GM19099 (cell line): Measurements from ENCODE around the gene DAZAP1.

Experiments used
- POLR2A ChIP-seq: IDR thresholded peaks from 3 replicates; pipeline ENCODE4 v1.6.1; 2011; ENCODE audit warnings: low read depth; ENCODE audit not compliant: insufficient read length; ENCODE audit errors: extremely low read depth

Gene DAZAP1

DNA sequence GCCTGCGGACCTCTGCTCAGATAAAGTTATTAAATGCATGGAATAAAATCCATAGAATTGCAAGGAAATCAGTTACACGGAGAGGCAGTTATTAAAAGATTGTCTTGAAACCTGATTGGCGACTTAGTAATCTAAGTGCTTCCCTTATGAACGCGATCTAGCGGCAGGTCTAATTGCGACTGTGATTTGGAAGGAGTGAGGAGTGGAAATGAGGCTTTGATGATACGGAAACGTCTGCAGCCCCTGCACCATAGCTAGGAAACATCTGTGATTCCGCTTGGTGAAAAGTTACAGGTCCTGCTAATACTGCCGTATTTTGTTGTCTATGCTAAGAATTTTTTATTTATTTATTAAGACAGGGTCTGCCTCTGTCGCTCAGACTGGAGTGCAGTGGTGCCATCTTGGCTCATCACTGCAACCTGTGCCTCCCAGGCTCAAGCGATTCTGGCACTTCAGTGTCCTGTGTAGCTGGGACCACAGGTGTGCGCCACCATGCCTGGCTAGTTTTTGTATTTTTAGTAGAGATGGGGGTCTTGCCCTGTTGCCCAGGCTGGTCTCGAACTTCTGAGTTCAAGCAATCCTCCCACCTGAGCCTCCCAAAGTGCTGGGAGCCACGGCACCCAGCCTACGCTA, 22.8 kb upstream of the DAZAP1 start:
- no peak for TF ChIP-seq POLR2A

DNA sequence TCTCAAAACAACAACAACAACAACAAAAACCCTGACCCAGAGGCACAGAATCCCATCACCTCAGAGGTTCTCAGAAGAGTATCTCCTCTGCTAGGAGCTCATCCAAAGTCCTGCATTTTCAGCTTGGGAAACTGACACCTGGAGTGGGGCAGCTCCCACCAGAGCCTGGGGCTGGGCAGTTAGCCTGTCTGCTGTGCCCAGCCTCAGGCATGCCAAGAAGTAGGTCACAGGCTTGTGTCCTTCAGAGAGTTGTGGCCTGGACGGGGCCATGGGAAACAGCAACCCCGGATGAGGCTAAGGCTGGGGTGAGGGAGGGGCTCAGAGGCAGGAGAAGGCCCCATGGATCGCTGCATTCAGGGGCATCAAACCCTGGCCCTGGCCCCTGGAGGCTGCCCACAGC, 21.6 kb upstream of the DAZAP1 start:
- TF ChIP-seq POLR2A, result no peak

DNA sequence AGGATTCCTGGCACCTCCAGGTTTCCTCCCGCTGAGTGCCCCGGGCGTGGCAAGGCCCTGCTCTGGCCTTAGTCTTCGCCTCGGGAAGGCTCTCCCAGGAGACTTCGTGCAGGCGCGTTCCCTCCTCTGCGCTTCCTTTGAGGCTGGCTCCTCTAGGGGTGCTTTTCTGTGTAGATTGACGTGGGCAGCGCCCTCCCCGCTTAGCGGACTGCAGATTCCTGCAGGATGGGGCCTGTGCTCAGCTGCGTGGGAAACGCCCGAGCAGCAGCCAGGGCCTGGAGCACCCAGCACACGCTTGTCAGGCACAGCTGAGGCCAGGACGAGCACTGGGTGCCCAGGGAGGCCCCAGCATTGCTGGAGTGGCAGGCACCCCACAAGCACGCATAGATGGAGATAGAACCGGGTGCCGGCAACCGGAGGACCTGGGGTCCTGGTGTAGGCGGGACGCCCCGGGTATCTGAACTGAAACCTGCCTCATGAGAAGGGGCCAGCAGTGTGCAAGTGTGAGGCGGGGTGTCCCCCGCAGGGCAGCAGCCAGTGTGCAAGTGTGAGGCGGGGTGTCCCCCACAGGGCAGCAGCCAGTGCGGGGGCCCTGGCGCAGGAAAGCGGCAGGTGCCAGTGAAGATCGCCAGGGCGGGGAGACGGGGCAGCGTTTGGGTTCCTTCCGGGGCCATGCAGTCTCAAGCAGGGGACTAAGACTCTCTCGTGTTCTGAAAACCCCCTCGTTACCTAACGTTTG, 20.3 kb upstream of the DAZAP1 start:
- no peak for TF ChIP-seq POLR2A

DNA sequence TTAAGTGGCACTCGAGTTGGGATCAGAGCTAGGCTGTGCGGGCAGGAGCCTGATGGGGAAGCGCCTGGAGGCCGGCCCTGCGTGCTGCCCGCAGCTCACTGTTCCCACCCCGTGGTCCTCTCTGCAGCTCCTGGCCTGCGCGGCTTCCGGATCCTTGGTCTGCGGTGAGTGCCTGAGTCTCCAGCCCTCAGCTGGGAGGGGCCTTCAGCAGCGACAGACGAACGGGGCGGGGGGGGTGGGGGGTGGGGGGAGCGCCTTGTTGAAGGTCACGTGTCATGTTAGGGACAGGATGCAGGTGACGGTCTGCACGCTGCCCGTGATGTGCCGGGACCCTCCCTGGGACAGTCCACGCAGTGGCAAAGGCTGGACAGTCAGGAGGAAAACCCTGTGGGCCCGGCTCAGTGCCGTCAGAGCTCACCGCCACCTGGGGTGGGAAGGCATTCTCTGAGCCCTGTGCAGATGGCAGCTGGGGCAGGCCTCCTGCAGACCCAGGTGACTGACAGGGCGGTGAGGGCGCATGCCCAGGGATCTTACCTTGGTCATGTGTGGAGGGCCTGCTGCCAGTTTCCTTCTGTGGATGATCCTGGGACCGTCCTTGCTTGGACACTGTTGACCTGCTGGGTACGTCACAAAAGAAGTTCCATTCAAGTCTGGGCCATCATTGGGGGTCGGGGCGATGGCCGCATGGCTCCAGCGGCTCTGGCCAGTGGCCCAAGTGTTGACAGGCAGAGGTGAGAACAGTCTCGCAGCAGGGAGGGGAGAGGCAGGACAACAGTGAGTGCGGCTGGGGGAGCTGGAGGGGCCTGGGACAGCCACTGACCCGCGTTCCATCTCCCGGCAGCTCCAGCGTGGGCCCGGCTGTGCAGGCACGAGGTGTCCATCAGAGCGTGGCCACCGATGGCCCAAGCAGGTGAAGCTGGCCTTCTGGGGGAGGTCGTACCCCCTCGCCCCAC, 19.4 kb upstream of the DAZAP1 start:
- no peak for TF ChIP-seq POLR2A

DNA sequence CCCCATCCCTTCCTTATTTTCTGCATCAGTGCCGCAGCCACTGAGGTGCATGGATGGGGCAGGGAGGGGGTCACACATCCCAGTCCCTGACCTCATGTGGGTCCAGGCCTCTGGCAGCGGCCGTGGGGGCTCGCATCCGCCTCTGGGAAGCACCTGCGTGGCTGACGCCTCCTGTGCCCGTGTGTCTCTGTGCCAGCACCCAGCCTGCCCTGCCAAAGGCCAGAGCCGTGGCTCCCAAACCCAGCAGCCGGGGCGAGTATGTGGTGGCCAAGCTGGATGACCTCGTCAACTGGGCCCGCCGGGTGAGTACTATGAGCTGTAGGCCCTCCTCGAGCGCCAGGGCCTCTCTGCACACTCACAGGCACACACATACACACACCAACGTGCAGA, 18.8 kb upstream of the DAZAP1 start:
- no peak for TF ChIP-seq POLR2A

DNA sequence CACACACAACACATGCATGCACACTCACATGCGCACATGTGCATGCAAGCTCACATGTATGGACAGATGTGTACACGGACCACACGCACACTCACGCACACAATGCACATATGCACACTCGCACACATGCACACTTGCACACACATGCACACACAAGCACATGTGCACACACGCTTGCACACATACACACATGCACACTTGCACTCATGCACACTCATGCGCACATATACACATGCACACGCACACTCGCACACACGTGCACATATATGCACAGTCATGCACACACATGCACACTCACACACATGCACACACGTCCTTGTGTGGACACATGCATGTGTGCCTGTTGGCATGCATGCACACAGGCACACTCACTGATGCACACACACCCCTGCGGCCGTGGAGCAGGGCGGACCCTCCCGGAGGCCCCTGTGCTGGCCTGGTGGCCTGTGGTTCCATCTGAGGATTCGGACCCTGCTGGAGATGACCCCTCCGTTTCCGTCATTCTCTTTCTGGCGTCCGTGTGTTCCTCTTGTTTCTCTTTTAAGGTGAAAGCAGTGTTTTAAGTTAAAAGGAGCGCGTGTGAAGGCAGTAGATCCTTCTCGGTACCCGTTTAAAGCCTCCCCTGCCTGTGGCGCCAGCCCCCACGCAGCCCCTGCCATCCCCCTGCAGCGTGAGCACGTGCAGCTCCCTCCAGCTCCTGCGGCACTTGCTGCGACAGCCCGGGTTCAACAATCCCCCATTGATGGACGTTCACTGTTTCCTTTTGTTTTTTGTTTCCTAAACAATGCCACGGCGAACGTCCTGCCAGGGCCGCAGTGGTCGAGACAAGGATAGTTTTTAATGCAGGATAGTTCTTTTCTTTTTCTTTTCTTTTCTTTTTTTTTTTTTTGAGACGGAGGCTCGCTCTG, 18.1 kb upstream of the DAZAP1 start:
- no peak for TF ChIP-seq POLR2A

DNA sequence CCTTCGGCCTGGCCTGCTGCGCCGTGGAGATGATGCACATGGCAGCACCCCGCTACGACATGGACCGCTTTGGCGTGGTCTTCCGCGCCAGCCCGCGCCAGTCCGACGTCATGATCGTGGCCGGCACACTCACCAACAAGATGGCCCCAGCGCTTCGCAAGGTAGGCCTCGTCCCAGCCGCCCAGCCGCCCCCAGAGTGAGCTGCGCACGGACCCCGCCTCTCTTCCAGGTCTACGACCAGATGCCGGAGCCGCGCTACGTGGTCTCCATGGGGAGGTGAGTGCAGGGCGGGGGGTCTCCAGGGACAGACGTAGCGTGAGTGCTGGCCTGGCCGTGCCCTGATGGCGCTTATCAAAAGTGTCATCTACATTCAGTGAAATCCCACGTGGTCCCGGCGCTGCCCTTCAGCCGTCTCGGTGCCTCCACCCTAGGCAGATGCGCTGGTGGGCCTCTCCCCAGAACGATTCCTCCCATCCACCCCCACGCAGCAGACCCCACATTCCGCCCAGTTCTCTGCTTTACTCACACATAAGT, 16.4 kb upstream of the DAZAP1 start:
- TF ChIP-seq POLR2A, result no peak

DNA sequence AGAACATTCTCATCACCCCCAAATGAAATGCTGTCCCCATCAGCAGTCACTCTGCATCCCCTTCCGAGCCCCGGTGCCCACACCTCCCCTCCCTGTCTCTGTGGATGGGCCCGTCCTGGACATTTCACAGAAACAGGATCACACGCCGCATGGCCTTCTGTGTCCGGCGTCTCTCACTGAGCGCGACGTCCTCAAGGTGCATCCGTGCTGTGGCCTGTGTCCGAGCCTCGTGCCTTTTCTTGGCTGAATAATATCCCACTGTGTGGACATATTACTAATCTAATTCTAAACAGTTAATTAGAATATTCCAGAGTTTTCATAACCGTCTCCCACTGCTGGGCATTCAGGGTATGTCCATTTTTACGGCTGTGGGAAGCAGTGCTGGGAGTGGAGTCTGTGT, 15.0 kb upstream of the DAZAP1 start:
- TF ChIP-seq POLR2A, result no peak

DNA sequence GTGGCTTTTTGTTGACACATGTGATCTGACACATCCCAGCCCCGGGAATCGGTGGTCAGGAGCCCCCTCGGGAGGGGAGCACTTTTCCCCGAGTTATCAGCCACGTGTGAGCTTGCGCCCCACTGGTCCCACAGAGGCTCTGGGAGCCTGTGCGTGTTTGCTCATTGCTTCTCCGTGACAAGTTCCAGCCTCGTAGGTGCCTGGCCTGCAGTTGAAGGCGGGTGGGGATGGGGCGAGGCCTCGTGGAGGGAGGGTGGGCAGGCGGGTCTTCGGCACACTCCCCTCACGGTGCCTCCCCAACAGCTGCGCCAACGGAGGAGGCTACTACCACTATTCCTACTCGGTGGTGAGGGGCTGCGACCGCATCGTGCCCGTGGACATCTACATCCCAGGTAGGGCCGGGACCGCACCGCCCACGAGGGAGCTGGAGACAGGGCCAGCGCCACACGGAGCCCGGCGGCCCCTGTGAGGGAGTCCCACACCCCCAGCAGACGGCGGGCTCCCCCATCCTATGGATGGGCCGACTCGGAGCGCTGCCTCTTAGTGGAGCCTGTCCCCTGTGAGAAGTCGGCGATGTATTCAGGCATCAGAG, 14.4 kb upstream of the DAZAP1 start:
- no peak for TF ChIP-seq POLR2A

DNA sequence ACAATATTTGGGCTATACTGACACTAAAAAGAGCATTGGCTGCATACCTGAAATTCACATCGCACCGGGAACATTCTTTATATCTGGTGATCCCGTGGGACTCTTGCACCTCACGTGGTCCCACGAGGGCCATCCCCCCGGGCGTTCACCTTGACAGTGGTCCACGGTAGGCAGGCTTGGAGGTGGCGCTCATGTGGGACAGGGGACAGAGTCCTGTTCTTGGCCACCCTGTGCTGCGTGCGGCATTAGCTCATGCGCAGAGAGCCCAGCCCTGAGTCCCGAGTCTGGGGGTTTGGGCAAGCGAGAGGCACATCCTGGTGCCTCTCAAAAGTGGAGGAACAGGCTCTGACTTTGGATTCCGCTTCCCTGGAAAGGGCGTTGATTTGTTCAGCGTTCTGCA, 13.5 kb upstream of the DAZAP1 start:
- TF ChIP-seq POLR2A, result no peak

DNA sequence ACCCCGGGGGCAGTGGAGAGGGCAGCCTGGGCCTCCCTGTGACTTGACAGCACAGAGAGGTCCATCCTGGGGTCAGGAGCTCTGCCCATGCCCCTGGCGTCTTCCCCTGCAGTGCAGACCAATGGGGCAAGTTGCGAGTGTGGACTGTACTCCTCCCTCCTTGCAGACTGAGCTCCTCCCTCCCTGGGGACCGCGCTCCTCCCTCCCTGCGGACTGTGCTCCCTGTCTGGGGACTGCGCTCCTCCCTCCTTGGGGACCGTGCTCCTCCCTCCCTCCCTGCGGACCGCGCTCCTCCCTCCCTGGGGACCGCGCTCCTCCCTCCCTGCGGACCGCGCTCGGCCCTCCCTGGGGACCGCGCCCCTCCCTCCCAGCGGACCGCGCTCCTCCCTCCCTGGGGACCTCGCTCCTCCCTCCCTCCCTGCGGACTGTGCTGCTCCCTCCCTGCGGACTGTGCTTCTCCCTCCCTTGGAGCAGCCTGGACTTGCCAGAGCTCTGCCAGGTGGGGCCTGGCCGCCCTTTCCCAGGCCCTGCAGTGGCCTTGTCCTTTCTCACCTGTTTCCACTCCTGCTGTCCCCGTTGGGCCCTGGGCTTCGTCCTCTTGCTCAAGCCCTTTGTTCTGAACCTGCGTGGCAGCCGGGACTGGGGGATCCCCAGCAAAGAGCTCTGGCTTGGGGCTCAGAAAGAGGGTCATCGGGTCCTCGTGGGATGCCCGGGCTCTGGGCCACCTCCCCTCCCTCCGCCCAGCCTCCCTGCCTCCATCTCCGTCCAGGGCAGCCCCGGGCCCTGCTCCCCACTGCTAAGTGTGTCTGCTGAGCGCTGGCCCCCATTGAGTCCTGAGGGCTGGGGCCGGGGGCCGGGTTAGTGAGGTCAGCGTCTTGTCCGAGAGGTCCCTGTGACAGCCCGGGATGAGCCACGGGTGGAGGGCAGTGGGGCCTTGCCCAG, 12.9 kb upstream of the DAZAP1 start:
- TF ChIP-seq POLR2A, result no peak

DNA sequence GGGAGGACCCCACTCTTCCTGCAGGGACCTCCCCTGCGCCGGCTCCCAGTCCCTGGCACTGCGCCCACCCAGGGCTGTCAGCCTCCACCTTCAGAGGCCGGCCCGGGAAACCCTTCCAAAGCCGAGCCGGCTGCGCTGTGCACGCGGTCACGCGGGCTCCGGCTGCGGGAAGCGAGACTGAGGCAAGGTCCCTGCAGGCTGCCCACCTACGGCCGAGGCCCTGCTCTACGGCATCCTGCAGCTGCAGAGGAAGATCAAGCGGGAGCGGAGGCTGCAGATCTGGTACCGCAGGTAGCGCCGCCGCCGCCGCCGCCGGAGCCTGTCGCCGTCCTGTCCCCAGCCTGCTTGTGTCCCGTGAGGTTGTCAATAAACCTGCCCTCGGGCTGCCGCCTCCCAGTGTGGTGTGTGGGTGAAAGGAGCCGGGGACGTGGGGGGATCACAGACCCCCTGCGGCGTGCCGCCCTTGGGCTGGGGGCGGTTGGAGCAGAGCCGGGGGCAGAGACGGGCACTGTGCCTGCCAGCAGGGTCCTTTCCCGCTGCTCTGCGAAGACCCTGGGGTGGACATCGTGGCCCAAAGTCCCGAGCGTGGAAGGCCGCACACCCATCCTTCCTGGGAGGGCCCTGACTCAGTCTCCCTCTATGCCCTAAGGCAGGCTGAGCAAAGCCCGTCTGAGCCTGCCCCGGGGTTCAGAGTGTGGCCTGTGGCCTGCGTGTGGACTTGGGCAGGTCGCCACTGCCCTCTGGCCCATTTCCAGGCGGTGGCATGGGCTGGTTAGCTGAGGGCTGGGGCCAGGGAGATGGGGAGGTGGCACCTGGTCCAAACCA, 12.0 kb upstream of the DAZAP1 start:
- no peak for TF ChIP-seq POLR2A
